T-helper 2 cell (primary cell): ENCODE data around the gene HYCC1.

Source experiments
- DNase-seq, 5 experiments: peaks; one replicate each; pipeline versions ENCODE4 v3.0.0 to v3.0.0-alpha.2; 2012 to 2022

Gene HYCC1

DNA sequence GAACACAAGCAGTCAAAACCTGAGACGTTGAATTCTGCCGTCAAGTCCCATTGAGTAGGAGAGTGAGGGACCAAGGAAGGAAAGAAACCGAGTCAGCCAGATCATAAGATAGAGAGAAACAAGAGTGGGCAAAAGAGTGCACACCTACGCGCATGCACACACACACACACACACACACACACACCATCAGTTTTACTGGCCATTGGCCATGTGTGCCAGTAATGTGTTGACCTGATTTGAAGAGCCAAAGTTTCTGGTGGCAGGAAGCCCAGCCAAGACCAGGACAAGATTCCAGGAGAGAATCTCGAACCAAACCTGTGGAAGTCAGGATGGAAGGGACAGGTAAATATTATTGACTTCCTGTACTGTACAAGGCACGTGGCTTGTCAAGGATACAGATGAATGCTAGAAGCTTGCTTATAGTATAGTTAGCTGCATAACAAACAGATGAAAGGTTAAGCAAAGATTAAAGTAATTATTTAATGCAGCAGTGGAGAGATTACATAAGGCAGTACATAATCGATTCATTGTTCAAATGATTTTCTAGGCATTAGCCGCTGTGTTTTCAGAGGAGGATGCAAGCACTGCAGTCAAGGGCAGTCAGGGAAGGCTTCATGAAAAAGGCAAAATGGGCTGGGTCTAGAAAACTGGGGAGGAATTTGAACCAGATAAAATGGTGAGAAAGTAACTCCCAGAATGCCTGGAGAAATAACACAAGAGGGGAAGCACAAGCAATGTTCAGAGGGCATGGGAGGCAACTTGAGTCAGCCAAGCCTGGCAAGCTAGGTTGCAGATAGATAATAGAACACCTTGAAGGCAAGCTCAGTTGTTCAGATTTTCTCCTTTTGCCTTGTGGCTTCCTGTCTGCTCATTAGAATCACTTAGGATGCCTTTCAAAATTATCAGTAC, 2.7 kb upstream of the HYCC1 start:
- DNase-seq, result peak in 1 of 5 experiments; percentile 34

GRCh38 chr7:23014681-23015080, 751 bp upstream of the HYCC1 start:
- DNase-seq, result peak in 1 of 5 experiments; percentile 32

DNA sequence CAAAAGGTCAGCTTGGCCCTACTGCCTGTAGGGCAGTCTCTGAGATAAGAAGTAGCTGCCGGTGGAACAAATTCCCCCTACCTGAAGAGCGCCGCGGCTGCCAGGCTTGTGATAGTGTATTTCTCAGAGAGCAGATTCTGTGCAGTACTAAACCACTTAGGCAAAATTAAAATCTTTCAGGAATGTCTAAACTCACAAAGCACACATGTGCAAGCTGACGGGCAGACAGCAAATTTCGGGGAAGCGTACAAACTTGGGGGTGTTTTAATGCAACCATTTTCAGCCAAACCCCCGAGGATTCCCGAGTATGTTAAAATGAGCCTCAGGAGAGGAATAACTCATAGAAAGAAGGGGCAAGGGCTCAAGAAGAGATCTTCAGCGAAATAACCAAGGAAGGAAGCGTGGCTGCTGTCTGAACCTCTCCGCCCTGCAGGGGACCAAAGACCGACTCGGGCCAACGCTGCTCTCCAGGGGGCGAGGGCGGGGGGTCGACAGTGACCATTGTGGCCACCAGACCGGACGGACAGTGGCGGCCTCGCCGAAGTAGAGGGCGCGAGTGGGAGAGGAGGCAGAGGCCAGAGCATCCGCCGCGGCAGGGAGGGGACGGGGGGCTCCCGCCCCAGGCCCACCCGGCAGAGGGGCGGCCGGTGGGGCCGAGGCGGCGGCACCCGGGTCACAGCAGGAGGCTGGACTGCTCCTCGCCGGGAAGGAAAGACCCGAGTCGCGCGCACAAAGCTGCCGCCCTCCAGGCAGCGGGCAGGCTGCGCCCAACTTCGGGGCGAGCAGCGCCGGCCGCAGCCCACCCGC, 819 bp downstream of the HYCC1 start:
- DNase-seq, result peak in 3 of 5 experiments; percentile 4 to 30 (median 7)

DNA sequence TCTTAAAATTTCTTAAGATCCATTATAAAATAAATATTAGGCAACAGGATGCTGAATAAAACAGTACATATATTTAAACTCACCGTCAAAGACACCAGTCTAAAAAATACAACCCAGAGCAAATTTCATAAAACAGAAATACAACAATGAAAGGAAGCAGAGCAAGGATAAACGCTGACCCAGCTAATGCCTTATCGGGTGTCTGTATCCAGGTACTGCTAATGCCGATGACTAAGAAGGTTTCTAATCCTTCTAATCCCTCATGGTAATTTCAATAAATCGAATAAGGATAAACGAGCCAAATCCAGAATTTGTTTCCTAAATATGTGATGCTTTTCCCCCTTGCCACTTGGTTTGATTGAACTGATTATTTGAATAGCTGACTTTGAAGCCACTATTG, 1.7 kb downstream of the HYCC1 start:
- DNase-seq, result no peak

- DNase-seq, result no peak
Measured at GRCh38 chr7:23011222-23011924, 2.6 kb downstream of the HYCC1 start.

GRCh38 chr7:23009303-23009702, 4.6 kb downstream of the HYCC1 start:
- no peak for DNase-seq

DNA sequence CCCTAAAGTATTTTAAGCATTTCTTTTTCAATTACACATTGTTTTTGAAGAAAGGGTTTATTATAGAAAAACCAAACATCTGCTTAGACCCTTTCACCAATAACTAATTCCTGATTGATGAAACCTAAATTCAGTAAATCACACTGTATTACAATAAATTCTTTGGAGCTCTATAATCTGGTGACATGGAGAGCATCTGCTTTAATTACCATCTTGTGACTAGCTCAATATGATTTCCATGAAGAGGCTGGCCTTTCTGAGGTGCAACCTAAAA, 9.7 kb downstream of the HYCC1 start:
- no peak for DNase-seq

DNA sequence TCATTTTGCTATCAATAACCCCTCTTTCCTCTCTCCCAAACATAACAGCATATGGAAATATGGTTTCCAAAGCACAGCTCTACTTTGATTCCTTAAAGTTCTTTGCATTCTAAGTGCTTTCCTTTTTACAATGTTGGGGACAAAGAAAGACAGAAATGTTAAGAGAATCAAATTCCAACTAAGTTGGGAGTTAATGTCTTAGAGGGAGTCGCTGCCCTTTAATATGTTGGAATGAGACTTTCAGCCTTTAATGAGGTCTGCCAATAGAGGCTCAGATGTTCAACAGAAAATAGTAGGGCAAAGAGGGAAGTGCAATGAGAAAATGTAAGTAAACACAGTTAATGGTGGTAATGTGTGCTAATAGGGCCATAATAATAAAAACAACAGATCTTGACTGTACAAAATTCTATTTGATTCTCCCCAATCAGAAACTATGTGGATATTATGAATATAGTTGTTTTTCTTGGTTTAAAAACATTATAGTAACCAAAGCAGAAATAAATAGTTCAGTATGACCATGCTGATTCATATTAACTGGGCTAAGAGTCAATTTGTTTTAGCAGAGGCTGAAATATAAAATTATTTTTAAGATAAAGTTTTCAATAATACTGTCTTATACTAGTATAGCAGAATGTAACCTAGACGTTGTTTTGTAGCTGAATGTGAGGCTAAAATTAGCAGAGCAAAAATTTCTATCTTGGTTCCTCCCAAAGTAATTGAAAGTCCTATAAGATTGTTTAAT, 10.3 kb downstream of the HYCC1 start:
- DNase-seq, result no peak

DNA sequence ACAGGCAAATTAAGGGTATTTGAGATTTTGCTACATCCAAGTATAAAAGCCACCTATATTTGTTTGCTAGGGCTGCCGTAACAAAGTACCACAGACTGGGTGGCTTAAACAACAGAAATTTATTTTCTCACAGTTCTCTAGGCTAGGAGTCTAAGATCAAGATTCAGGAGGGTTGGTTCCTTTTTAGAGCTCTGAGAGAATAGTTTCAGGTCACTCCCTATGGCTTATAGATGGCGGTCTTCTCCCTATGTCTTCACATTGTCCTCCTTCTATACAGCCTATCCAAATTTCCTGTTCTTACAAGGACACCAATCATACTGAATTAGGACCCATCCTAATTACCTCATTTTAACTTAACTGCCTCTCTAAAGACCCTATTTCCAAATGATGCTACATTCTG, 11.2 kb downstream of the HYCC1 start:
- no peak for DNase-seq

GRCh38 chr7:23001610-23002009, 12.3 kb downstream of the HYCC1 start:
- peak in 1 of 5 experiments; percentile 60 for DNase-seq

GRCh38 chr7:23000597-23001360, 13.2 kb downstream of the HYCC1 start:
- DNase-seq, result no peak

DNA sequence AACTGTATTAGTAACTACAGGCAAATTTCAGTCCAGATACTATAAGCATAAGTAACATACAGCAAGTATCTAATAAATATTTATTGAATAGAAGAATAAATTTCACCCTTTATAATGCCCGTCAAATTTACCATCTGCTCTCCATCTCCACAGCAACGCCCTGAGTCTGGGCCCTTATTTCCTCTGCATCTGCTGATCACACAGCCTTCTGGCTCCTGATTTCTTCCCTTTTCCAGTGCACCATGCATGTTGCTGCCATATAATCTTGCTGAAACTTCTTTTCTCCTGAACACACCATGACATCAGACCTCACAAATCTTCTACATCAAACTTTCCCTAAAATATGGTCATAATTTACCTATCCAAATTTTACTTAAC, 15.4 kb downstream of the HYCC1 start:
- no peak for DNase-seq

GRCh38 chr7:22997871-22998518, 15.9 kb downstream of the HYCC1 start:
- DNase-seq, result no peak

DNA sequence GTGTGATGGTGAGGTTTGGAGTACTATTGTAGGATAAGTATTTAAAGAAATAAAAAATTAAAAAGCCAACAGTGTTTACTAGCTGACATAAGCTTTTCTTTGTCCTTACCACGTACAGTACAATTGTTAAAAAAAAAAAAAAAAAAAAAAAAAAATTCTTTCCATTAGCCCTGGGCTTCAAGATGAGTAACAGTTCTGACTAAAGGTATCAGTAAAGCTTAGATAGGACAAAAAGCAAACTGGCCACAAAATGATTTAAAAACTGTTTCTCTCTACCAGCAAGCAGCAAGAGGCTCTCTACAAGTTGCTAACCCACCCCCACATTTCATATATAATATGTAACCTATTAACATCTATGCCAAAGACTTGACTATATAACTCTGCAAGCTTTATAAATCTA, 17.5 kb downstream of the HYCC1 start:
- DNase-seq, result peak in 1 of 5 experiments; percentile 31

GRCh38 chr7:22995011-22995410, 18.9 kb downstream of the HYCC1 start:
- DNase-seq, result peak in 1 of 5 experiments; percentile 76

GRCh38 chr7:22992874-22993840, 20.8 kb downstream of the HYCC1 start:
- peak in 1 of 5 experiments; percentile 89 for DNase-seq

GRCh38 chr7:22990588-22990949, 23.4 kb downstream of the HYCC1 start:
- DNase-seq, result peak in 1 of 5 experiments; percentile 29

GRCh38 chr7:22989643-22990587, 24.0 kb downstream of the HYCC1 start:
- peak in 1 of 5 experiments; percentile 62 for DNase-seq

DNA sequence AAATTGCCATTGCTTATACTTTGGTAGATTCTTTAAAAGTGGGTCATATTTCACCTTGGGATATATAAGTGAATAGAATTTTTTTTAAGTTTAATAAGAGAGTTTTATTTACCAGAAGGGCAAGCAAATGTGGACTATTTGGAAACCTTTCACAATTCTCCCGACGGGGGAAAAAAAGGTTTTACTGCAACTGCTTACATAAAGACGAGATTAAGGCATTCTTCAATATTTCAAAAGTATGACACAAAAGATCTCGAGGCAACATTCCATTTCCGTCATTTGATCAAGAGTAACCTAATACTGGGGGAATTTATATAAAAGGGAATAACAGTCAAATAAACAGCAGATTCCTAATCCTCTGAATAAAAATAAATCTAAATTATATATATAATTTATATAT, 28.5 kb downstream of the HYCC1 start:
- DNase-seq, result no peak
